ENCODE measurements around the gene CYP4F22. TPM values are rescaled to one million over a fixed set of nuclear protein-coding genes. Genes with fewer than 3 reads are reported as not detected.
"Not testable (repeated sequence)": the region's sequence is repeated elsewhere in the genome, so short reads cannot be mapped to it uniquely, and the experiment has no call there.

CYP4F22 gene
- total RNA-seq, 1 experiment from 2014 or later: not detected

GRCh38 chr19:15468675-15469512 is 39.4 kb upstream of the CYP4F22 start:
- Mint-ChIP-seq H3K27me3 (ENCODE audit: insufficient read depth, unreplicated experiment) (no peaks in the 10 kb centered on the region), H3K36me3 (ENCODE audit: insufficient read depth, unreplicated experiment) (peaks cover 6% of the 10 kb centered on the region), H3K4me1 (ENCODE audit: low read depth, unreplicated experiment) (peaks cover 11% of the 10 kb centered on the region), H3K4me3 (ENCODE audit: unreplicated experiment) (no peak overlapping the region), H3K27ac (ENCODE audit: unreplicated experiment) (peak overlapping the region; percentile 24), H3K9me3 (ENCODE audit: unreplicated experiment) (no peaks in the 10 kb centered on the region)
- peaks cover 4% of the 10 kb centered on the region; the same call in 1 of the 2 replicates for H3K4me1 ChIP-seq
- no peaks in the 10 kb centered on the region for H3K27me3 ChIP-seq (replicated peaks; ENCODE audit: control insufficient read depth, insufficient read depth, low read length)
- CTCF ChIA-PET: no interaction called here
- no peaks in the 10 kb centered on the region for H3K36me3 ChIP-seq (ENCODE audit: control insufficient read depth, insufficient read depth, low read length)
- H3K4me3 ChIP-seq (ENCODE audit: low read depth, low read length): no peak overlapping the region
- no peak for TF ChIP-seq CTCF (IDR thresholded peaks at IDR 0.05; ENCODE audit: insufficient read depth in 1 of 2, low read depth in 1 of 2, low read length in 1 of 2, severe bottlenecking in 1 of 2, unreplicated experiment in 1 of 2)
- no peaks in the 10 kb centered on the region for H3K9me3 ChIP-seq
- POLR2A ChIA-PET: interaction anchor here (1.1 kb wide), 1 partner anchor 169 kb away, joined by 5 read pairs; no protein-coding TSS in a partner anchor
- DNase-seq: peak in 1 of 2 experiments; percentile 29
- BruUV-seq (replicated peaks): no TSS peak
- intact Hi-C loops (cut with micrococcal nuclease; ENCODE audit: unreplicated experiment): loop anchor here (1.0 kb wide), 1 partner anchor 31 kb away; no protein-coding TSS in a partner anchor

GRCh38 chr19:15469513-15470297 is 38.6 kb upstream of the CYP4F22 start:
- Mint-ChIP-seq H3K9me3 (ENCODE audit: unreplicated experiment) (no peaks in the 10 kb centered on the region), H3K36me3 (ENCODE audit: insufficient read depth, unreplicated experiment) (peaks cover 6% of the 10 kb centered on the region), H3K4me1 (ENCODE audit: low read depth, unreplicated experiment) (peaks cover 11% of the 10 kb centered on the region), H3K27me3 (ENCODE audit: insufficient read depth, unreplicated experiment) (no peaks in the 10 kb centered on the region), H3K4me3 (ENCODE audit: unreplicated experiment) (no peak overlapping the region), H3K27ac (ENCODE audit: unreplicated experiment) (peak overlapping the region; percentile 24)
- no TSS peak for BruUV-seq (replicated peaks)
- Histone ChIP-seq H3K27me3 (replicated peaks; ENCODE audit: control insufficient read depth, insufficient read depth, low read length) (no peaks in the 10 kb centered on the region), H3K4me1 (peaks cover 4% of the 10 kb centered on the region; the same call in 1 of the 2 replicates), H3K36me3 (ENCODE audit: control insufficient read depth, insufficient read depth, low read length) (no peaks in the 10 kb centered on the region), H3K9me3 (no peaks in the 10 kb centered on the region), H3K4me3 (ENCODE audit: low read depth, low read length) (no peak overlapping the region)
- no peak for DNase-seq
- ChIA-PET CTCF (no interaction called here), POLR2A (interaction anchor here (1.1 kb wide), 1 partner anchor 170 kb away, joined by 5 read pairs; no protein-coding TSS in a partner anchor)
- TF ChIP-seq CTCF (IDR thresholded peaks at IDR 0.05; ENCODE audit: insufficient read depth in 1 of 2, low read depth in 1 of 2, low read length in 1 of 2, severe bottlenecking in 1 of 2, unreplicated experiment in 1 of 2): no peak
- intact Hi-C loops (cut with micrococcal nuclease; ENCODE audit: unreplicated experiment): loop anchor here (1.0 kb wide), 1 partner anchor 31 kb away; no protein-coding TSS in a partner anchor

DNA sequence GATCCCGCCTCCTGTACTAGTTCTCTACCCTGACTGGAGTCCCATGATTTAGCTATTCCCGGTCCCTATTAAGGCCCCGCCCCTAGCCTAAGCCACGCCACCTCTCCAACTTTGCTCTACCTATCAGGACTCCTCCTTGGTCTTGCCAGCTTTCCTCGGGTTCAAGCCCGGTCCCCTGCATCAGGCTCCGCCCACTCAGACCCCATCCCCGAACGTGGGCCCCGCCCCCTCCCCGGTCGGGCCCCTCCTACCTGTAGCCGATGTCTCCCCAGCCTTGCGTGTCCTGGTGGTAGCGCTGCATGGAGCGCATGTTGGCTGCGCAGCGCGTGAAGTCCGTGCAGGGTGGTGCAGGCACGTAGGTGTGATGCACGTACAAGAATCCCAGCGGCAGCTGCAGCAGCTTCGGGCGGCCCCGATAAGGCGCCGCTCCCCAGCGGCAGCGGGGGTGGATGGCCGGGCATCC is 36.7 kb upstream of the CYP4F22 start:
- Mint-ChIP-seq H3K4me3 (ENCODE audit: unreplicated experiment) (no peak overlapping the region), H3K9me3 (ENCODE audit: unreplicated experiment) (no peaks in the 10 kb centered on the region), H3K27ac (ENCODE audit: unreplicated experiment) (no peak overlapping the region), H3K27me3 (ENCODE audit: insufficient read depth, unreplicated experiment) (no peaks in the 10 kb centered on the region), H3K4me1 (ENCODE audit: low read depth, unreplicated experiment) (peaks cover 11% of the 10 kb centered on the region), H3K36me3 (ENCODE audit: insufficient read depth, unreplicated experiment) (peaks cover 6% of the 10 kb centered on the region)
- POLR2A ChIA-PET: no interaction called here
- no peak for TF ChIP-seq CTCF (IDR thresholded peaks at IDR 0.05; ENCODE audit: insufficient read depth in 1 of 2, low read depth in 1 of 2, low read length in 1 of 2, severe bottlenecking in 1 of 2, unreplicated experiment in 1 of 2)
- CTCF ChIA-PET: no interaction called here
- no peak for DNase-seq
- Histone ChIP-seq H3K4me3 (ENCODE audit: low read depth, low read length) (no peak overlapping the region), H3K27me3 (replicated peaks; ENCODE audit: control insufficient read depth, insufficient read depth, low read length) (no peaks in the 10 kb centered on the region), H3K9me3 (no peaks in the 10 kb centered on the region), H3K36me3 (ENCODE audit: control insufficient read depth, insufficient read depth, low read length) (no peaks in the 10 kb centered on the region), H3K4me1 (peaks cover 4% of the 10 kb centered on the region; the same call in 1 of the 2 replicates)
- BruUV-seq (replicated peaks): no TSS peak
- intact Hi-C loops (cut with micrococcal nuclease; ENCODE audit: unreplicated experiment): no loop called here

GRCh38 chr19:15473821-15474220 is 34.5 kb upstream of the CYP4F22 start:
- H3K4me3 ChIP-seq (ENCODE audit: low read depth, low read length); H3K36me3 Mint-ChIP-seq (ENCODE audit: insufficient read depth, unreplicated experiment); H3K4me3 Mint-ChIP-seq (ENCODE audit: unreplicated experiment); H3K4me1 ChIP-seq; intact Hi-C loops (cut with micrococcal nuclease; ENCODE audit: unreplicated experiment); DNase-seq; H3K36me3 ChIP-seq (ENCODE audit: control insufficient read depth, insufficient read depth, low read length); H3K9me3 Mint-ChIP-seq (ENCODE audit: unreplicated experiment); H3K4me1 Mint-ChIP-seq (ENCODE audit: low read depth, unreplicated experiment); H3K27me3 ChIP-seq (replicated peaks; ENCODE audit: control insufficient read depth, insufficient read depth, low read length); BruUV-seq (replicated peaks); H3K27me3 Mint-ChIP-seq (ENCODE audit: insufficient read depth, unreplicated experiment); H3K27ac Mint-ChIP-seq (ENCODE audit: unreplicated experiment); H3K9me3 ChIP-seq; POLR2A ChIA-PET: not testable (repeated sequence)
- CTCF ChIA-PET: interaction anchor here (0.7 kb wide), 1 partner anchor 26 kb away, joined by 3 read pairs; no protein-coding TSS in a partner anchor
